Thyroid gland (tissue), 4 donors: Measurements from ENCODE around the gene ZFHX3. TPM values are rescaled to one million over a fixed set of nuclear protein-coding genes. Genes with fewer than 3 reads are reported as not detected.

ENCODE experiments used
- DNase-seq, 2 donors: peaks; one replicate each; pipeline ENCODE4 v3.0.0-alpha.2; 2019
- H3K27ac ChIP-seq, 3 donors: fragments of 200-600 bp; sonication (generic); 1 replicate in 2 of 3; 2 replicates in 1 of 3; pipeline ENCODE4 v1.5.1; 2016 to 2019; ENCODE audit warnings: mild to moderate bottlenecking in 1 of 3, moderate library complexity in 1 of 3
- H3K27me3 ChIP-seq: fragments of 200-600 bp; sonication (generic); one replicate; pipeline ENCODE4 v1.5.1; 2019
- H3K36me3 ChIP-seq, 2 donors: fragments of 200-600 bp; sonication (generic); one replicate each; pipeline ENCODE4 v1.5.1; 2016 to 2019
- H3K4me1 ChIP-seq, 2 donors: fragments of 200-600 bp; sonication (generic); one replicate each; pipeline ENCODE4 v1.5.1; 2017 to 2019
- H3K4me3 ChIP-seq, 3 donors: fragments of 200-600 bp; sonication (generic); replicated peaks in 1 of 3; 1 replicate in 2 of 3; 2 replicates in 1 of 3; pipeline ENCODE4 v1.5.1; 2016; ENCODE audit warnings: mild to moderate bottlenecking in 1 of 3
- H3K9me3 ChIP-seq: fragments of 200-600 bp; sonication (generic); one replicate; pipeline ENCODE4 v1.5.1; 2017
- POLR2A ChIP-seq, 2 donors: fragments of 450-650 bp; IDR thresholded peaks; one replicate each; pipeline ENCODE4 v1.6.1; 2017; ENCODE audit warnings: antibody characterized with exemption in 2 of 2, mild to moderate bottlenecking in 2 of 2, moderate library complexity in 1 of 2
- WGBS, 2 donors: methylation state at CpG; one replicate each; pipeline ENCODE4 v1.1.5; 2017; 5-methylcytosine and 5-hydroxymethylcytosine counted together
- intact Hi-C: fragments of 100-400 bp; cut with DNase I; formaldehyde crosslinking; loops from one replicate; pipeline ENCODE4 v1.15.1; 2023
- total RNA-seq, 4 donors: library from RNA; depleted of rRNA; stranded (reverse); fragments of >200 nt; gene quantifications; one replicate each; pipeline ENCODE4 v1.2.3, GENCODE V29; 2016
- TF ChIP-seq, protein P1 (sequence below), 6 experiments: fragments of 200-600 bp in 3 of 6; fragments of 450-650 bp in 3 of 6; sonication (generic) in 3 of 6; IDR thresholded peaks; one replicate each; pipeline ENCODE4 v1.5.1; 2016 to 2019; ENCODE audit warnings: antibody characterized with exemption in 6 of 6, mild to moderate bottlenecking in 2 of 6, inconsistent platforms in 1 of 6, moderate library complexity in 1 of 6

The ZFHX3 gene
- total RNA-seq, 4 donors from 2014 or later: 27.4 to 92.9 (median 45.5) TPM

GRCh38 chr16:72751076-72751475, 296.9 kb downstream of the ZFHX3 start:
- Histone ChIP-seq H3K27ac (no peak overlapping the region), H3K9me3 (no peaks in the 10 kb centered on the region), H3K4me3 (no peak overlapping the region), H3K4me1 (peaks cover 6 to 10% of the 10 kb centered on the region in 2 donors), H3K36me3 (no peaks in the 10 kb centered on the region), H3K27me3 (no peaks in the 10 kb centered on the region)
- 78 to 79% methylated on average over 3 of the region's 3 CpGs for WGBS, 2 donors
- intact Hi-C loops: no loop called here
- peak in 1 of 2 donors; percentile 47 for DNase-seq
- TF ChIP-seq, protein P1, sequence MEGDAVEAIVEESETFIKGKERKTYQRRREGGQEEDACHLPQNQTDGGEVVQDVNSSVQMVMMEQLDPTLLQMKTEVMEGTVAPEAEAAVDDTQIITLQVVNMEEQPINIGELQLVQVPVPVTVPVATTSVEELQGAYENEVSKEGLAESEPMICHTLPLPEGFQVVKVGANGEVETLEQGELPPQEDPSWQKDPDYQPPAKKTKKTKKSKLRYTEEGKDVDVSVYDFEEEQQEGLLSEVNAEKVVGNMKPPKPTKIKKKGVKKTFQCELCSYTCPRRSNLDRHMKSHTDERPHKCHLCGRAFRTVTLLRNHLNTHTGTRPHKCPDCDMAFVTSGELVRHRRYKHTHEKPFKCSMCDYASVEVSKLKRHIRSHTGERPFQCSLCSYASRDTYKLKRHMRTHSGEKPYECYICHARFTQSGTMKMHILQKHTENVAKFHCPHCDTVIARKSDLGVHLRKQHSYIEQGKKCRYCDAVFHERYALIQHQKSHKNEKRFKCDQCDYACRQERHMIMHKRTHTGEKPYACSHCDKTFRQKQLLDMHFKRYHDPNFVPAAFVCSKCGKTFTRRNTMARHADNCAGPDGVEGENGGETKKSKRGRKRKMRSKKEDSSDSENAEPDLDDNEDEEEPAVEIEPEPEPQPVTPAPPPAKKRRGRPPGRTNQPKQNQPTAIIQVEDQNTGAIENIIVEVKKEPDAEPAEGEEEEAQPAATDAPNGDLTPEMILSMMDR (IDR thresholded peaks at IDR 0.05): no peak
- no peak for TF ChIP-seq POLR2A (IDR thresholded peaks at IDR 0.05)

GRCh38 chr16:72749091-72749490, 298.8 kb downstream of the ZFHX3 start:
- Histone ChIP-seq H3K4me1 (peaks cover 6 to 10% of the 10 kb centered on the region in 2 donors), H3K27ac (no peak overlapping the region), H3K4me3 (no peak overlapping the region), H3K27me3 (no peaks in the 10 kb centered on the region), H3K36me3 (no peaks in the 10 kb centered on the region), H3K9me3 (no peaks in the 10 kb centered on the region)
- intact Hi-C loops: no loop called here
- no peak for DNase-seq
- TF ChIP-seq POLR2A (IDR thresholded peaks at IDR 0.05): no peak
- TF ChIP-seq, protein P1 (IDR thresholded peaks at IDR 0.05): no peak

DNA sequence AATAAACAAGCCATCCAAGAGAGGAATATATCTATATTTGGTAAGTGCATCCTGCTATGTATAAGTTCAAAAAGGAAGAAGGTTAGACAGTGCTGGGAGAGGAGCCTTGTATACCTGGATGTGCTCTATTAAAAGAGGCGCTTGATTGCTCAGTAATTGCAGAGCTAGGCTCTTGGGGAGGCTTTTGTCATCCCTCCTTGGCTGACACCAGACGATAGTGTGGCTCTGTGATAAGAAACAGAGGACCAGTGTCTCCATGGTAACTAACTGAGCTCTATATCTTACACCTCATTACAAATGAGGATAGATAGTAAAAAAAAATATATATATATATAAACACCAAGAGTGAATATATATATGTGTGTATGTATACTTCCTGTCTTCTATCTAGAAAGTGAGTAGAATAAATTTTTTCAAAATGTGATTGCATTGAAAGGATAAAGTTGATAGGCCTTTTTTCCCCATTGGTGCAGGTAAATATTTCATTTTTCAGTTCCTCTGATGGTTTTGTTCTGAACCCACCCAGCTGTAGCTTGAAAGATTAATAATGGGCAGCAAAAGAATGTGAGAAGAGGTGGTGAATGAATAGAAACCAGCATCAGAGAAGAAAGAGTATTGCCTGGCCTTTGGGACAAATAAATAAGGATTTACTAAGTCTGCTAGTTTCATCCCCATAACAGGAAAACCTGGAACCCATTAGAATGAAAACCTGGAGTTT, 303.7 kb downstream of the ZFHX3 start:
- Histone ChIP-seq H3K4me1 (peaks cover 12 to 22% of the 10 kb centered on the region in 2 donors), H3K27me3 (no peaks in the 10 kb centered on the region), H3K4me3 (no peak overlapping the region), H3K36me3 (no peaks in the 10 kb centered on the region), H3K9me3 (no peaks in the 10 kb centered on the region), H3K27ac (no peak overlapping the region)
- no peak for DNase-seq
- intact Hi-C loops: no loop called here
- 87 to 89% methylated on average over 2 of the region's 2 CpGs for WGBS, 2 donors
- no peak for TF ChIP-seq POLR2A (IDR thresholded peaks at IDR 0.05)
- TF ChIP-seq, protein P1 (IDR thresholded peaks at IDR 0.05): no peak

DNA sequence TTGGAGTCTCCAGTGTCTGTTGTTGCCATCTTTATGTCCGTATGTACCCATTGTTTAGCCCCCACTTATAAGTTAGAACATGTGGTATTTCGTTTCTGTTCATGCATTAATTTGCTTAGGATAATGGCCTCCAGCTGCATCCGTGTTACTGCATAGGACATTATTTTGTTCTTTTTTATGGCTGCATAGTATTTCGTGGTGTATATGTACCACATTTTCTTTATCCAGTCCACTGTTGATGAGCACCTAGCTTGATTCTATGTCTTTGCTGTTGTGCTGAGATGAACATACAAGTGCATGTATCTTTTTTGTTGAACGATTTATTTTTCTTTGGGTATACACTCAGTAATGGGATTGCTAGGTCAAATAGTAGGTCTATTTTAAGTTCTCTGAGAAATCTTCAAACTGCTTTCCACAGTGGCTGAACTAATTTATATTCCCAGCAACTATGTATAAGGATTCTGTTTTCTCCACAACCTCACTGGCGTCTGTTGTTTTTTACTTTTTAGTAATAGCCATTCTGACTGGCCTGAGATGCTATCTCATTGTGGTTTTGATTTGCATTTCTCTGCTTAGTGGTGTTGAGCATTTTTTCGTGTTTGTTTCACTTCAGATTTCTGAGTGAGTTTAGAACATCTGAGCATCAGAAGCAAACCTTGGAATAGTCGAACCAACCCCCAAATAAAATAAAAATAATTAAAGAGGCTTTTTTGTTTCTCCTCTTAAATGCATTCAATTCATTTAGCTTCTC, 304.7 kb downstream of the ZFHX3 start:
- intact Hi-C loops: no loop called here
- Histone ChIP-seq H3K4me3 (no peak overlapping the region), H3K27me3 (no peaks in the 10 kb centered on the region), H3K27ac (no peak overlapping the region), H3K36me3 (no peaks in the 10 kb centered on the region), H3K4me1 (peaks cover 16 to 21% of the 10 kb centered on the region in 2 donors), H3K9me3 (no peaks in the 10 kb centered on the region)
- TF ChIP-seq, protein P1 (IDR thresholded peaks at IDR 0.05): no peak
- TF ChIP-seq POLR2A (IDR thresholded peaks at IDR 0.05): no peak
- 91 to 92% methylated on average over 8 of the region's 8 CpGs for WGBS, 2 donors
- no peak for DNase-seq

- intact Hi-C loops: no loop called here
- WGBS, 2 donors: 38 to 42% methylated on average over 2 of the region's 2 CpGs
- peaks cover 14 to 21% of the 10 kb centered on the region in 2 donors for H3K4me1 ChIP-seq
These were observed 307.6 kb downstream of the ZFHX3 start for GRCh38 chr16:72740347-72740746.

More at GRCh38 chr16:72740347-72740746, 307.6 kb downstream of the ZFHX3 start:
- Histone ChIP-seq H3K27me3 (no peaks in the 10 kb centered on the region), H3K4me3 (no peak overlapping the region), H3K27ac (peak overlapping the region; percentile 61 to 80 (median 66)), H3K9me3 (no peaks in the 10 kb centered on the region), H3K36me3 (no peaks in the 10 kb centered on the region)
- no peak for DNase-seq
- no peak for TF ChIP-seq POLR2A (IDR thresholded peaks at IDR 0.05)
- TF ChIP-seq, protein P1 (IDR thresholded peaks at IDR 0.05): no peak
